Ishikawa (cell line): ENCODE data around the gene GPC6.

Experiments
- CEBPB ChIP-seq: IDR thresholded peaks from 2 replicates; pipeline ENCODE4 v1.6.1; 2012
- CREB1 ChIP-seq: IDR thresholded peaks from 2 replicates; pipeline ENCODE4 v1.6.1; 2012; ENCODE audit warnings: low read depth
- EGR1 ChIP-seq: IDR thresholded peaks from 2 replicates; pipeline ENCODE4 v1.6.1; 2012
- EP300 ChIP-seq: IDR thresholded peaks from 2 replicates; pipeline ENCODE4 v1.6.1; 2012; ENCODE audit warnings: borderline replicate concordance
- FOXM1 ChIP-seq: IDR thresholded peaks from 2 replicates; pipeline ENCODE4 v1.6.1; 2012; ENCODE audit warnings: low read depth, borderline replicate concordance
- NFIC ChIP-seq: IDR thresholded peaks from 2 replicates; pipeline ENCODE4 v1.6.1; 2012
- RAD21 ChIP-seq: IDR thresholded peaks from 2 replicates; pipeline ENCODE4 v1.6.1; 2012; ENCODE audit warnings: low read depth
- REST ChIP-seq: IDR thresholded peaks from 2 replicates; pipeline ENCODE4 v1.6.1; 2012; ENCODE audit warnings: low read depth, mild to moderate bottlenecking
- TAF1 ChIP-seq: IDR thresholded peaks from 2 replicates; pipeline ENCODE4 v1.6.1; 2012; ENCODE audit warnings: low read depth, mild to moderate bottlenecking
- TCF12 ChIP-seq: IDR thresholded peaks from 2 replicates; pipeline ENCODE4 v1.6.1; 2012; ENCODE audit warnings: low read depth
- TEAD4 ChIP-seq: IDR thresholded peaks from 2 replicates; pipeline ENCODE4 v1.6.1; 2012
- YY1 ChIP-seq: IDR thresholded peaks from 2 replicates; pipeline ENCODE4 v1.6.1; 2012; ENCODE audit warnings: low read depth
- ZBTB7A ChIP-seq: IDR thresholded peaks from 2 replicates; pipeline ENCODE4 v1.6.1; 2012; ENCODE audit warnings: low read depth
- TF ChIP-seq, protein P1 (sequence below): IDR thresholded peaks from 2 replicates; pipeline ENCODE4 v1.6.1; 2012
- TF ChIP-seq, protein P2 (sequence below): IDR thresholded peaks from 2 replicates; pipeline ENCODE4 v1.6.1; 2012

The GPC6 gene

DNA sequence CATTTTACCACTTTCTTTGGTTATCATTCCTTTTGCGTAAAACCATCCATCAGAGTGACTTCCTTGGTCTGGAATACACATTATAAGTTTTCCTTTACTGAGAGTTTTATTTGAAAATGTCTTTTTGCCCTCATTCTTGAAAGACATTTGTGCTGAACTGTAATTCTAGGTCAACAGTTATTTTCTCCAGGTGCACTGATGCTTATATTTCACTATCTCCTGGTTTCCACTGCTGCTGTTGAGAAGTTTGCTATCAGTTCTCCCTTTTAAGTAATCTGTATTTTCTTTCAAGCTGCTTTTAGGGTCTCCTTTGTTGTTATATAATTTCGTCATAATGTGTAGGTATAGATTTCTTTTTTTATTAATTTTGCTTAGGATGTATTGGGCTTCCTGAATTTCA, 1092.9 kb downstream of the GPC6 start:
- no peak for TF ChIP-seq YY1
- TF ChIP-seq TEAD4: no peak
- TF ChIP-seq CREB1: no peak
- TF ChIP-seq ZBTB7A: no peak
- TF ChIP-seq FOXM1: no peak
- no peak for TF ChIP-seq TCF12
- TF ChIP-seq, protein P1, sequence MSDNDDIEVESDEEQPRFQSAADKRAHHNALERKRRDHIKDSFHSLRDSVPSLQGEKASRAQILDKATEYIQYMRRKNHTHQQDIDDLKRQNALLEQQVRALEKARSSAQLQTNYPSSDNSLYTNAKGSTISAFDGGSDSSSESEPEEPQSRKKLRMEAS: no peak
- TF ChIP-seq, protein P2, sequence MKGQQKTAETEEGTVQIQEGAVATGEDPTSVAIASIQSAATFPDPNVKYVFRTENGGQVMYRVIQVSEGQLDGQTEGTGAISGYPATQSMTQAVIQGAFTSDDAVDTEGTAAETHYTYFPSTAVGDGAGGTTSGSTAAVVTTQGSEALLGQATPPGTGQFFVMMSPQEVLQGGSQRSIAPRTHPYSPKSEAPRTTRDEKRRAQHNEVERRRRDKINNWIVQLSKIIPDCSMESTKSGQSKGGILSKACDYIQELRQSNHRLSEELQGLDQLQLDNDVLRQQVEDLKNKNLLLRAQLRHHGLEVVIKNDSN: no peak
- TF ChIP-seq NFIC: no peak

GRCh38 chr13:94322925-94323763, 1096.5 kb downstream of the GPC6 start:
- TF ChIP-seq REST (no peak), EGR1 (no peak), ZBTB7A (no peak), FOXM1 (no peak), TEAD4 (no peak), NFIC (no peak), TAF1 (no peak), RAD21 (no peak), YY1 (no peak), TCF12 (no peak), CEBPB (no peak; the same call in 1 of the 2 replicates), CREB1 (no peak), EP300 (no peak)
- TF ChIP-seq, protein P2: no peak
- TF ChIP-seq, protein P1: no peak

DNA sequence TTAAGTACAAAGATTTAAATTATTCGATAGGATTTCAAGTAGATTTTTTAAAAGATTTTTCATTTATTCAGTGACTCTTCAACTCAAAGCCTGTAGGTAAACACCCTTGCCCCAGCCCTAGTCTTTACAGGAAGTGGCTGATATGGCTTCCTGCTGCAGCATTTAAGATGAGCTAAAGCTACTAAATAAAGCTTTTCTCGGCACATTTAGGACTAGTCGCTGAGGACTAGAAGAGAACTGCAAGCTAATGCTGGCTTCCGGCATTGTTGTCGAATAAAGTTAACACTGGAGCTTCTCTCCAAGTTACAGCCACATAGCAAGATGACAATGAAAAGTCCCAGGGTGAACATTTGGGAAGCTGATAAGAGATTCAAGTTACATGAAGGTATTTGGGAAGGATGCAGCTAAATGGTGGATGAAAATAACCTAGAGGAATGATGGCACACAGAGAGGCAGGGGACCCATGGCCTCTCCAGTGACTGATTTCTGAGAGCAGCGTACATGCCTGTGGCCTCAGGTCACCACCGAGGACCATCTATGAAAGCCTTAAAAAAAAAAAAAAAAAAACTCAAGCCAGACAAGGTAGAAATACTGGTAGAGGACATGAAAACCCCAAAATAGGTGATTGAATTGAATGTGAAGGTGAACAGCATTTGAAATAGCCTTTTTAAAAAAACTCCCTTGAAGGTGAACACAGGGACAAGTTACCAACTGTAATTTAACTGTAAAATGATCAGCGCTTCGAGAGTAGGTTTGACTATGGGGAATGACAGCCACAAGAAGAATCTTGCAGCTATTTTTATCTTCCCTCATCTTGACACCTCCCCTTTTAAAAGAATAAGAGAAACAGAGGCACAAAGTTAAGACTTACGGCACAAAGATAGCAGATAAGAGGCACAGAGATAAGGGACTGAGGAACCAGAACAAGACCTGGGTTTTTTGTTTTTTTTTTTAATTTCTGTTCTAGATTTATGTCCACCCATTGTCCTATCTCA, 1097.5 kb downstream of the GPC6 start:
- TF ChIP-seq YY1 (no peak), REST (no peak), EP300 (no peak), TEAD4 (no peak), TAF1 (no peak), ZBTB7A (no peak), CREB1 (no peak), TCF12 (no peak)
- TF ChIP-seq, protein P2: no peak

DNA sequence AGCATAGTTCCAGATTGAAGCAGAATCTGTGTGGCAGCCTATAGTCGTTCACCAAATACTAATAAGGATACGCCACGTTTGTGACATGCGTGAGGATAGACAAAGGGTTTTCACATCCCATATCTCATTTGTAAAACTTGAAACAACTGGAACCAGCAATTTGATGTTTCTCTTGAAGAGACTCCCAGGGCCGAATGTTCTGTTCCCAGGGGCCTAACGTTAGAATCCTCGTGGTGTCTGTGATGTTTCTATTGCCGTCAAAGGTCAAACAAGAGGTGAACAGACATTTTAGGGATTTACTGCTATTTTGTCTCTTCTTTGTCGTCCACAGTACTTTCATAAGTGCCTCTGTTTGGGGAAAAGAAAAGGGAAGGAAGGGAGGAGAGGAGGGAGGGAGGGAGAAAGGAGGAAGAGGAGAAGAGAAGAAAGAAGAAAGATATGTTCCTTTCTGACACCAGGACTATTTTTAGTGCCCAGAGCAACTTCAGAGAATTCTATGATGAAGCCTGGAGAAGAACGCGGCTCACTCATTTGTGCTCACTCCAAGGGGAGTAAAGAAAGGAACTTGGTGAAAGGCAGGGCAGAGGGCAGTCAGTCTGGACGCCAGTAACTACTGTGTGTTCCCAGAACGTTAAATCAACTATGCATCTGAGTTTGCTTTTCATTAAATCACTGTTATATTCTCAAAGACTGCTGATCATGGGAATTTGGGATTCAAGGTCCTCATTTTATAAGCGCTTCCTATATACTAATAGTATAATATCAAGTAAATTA, 1098.3 kb downstream of the GPC6 start:
- TF ChIP-seq YY1 (no peak), NFIC (no peak), RAD21 (no peak), EGR1 (no peak), FOXM1 (no peak), TCF12 (no peak)
